GM21423 (cell line): ENCODE results near the gene IRF2.

Experiments
- ATAC-seq: cut with Tn5 transposase; IDR thresholded peaks from one replicate; pipeline ENCODE4 v1.9.1; 2021; ENCODE audit warnings: mild to moderate bottlenecking, moderate library complexity; ENCODE audit not compliant: unreplicated experiment

Gene IRF2

GRCh38 chr4:184410748-184411147, 63.6 kb downstream of the IRF2 start:
- no peak for ATAC-seq

GRCh38 chr4:184409911-184410692, 64.2 kb downstream of the IRF2 start:
- ATAC-seq, result peak; percentile 67

GRCh38 chr4:184409502-184409901, 64.8 kb downstream of the IRF2 start:
- ATAC-seq, result no peak

- no peak for ATAC-seq
Observed at GRCh38 chr4:184408684-184409081, 65.7 kb downstream of the IRF2 start.

- no peak for ATAC-seq
Observed at GRCh38 chr4:184408021-184408683, 66.2 kb downstream of the IRF2 start.

GRCh38 chr4:184406958-184407391, 67.4 kb downstream of the IRF2 start:
- ATAC-seq, result no peak

- no peak for ATAC-seq
Observed at GRCh38 chr4:184404047-184404446, 70.3 kb downstream of the IRF2 start.

- no peak for ATAC-seq
Observed at GRCh38 chr4:184403384-184403781, 71.0 kb downstream of the IRF2 start.

GRCh38 chr4:184402740-184403383, 71.5 kb downstream of the IRF2 start:
- no peak for ATAC-seq

GRCh38 chr4:184402239-184402638, 72.1 kb downstream of the IRF2 start:
- no peak for ATAC-seq

- no peak for ATAC-seq
Observed at GRCh38 chr4:184401397-184402171, 72.8 kb downstream of the IRF2 start.

GRCh38 chr4:184400891-184401290, 73.5 kb downstream of the IRF2 start:
- ATAC-seq, result no peak

- ATAC-seq, result no peak
Observed at GRCh38 chr4:184400375-184400870, 73.9 kb downstream of the IRF2 start.

GRCh38 chr4:184399512-184399908, 74.8 kb downstream of the IRF2 start:
- ATAC-seq, result no peak

GRCh38 chr4:184398741-184399511, 75.4 kb downstream of the IRF2 start:
- ATAC-seq, result no peak

- ATAC-seq, result no peak
Observed at GRCh38 chr4:184397516-184398163, 76.7 kb downstream of the IRF2 start.

- no peak for ATAC-seq
Observed at GRCh38 chr4:184396570-184397515, 77.5 kb downstream of the IRF2 start.

- ATAC-seq, result peak; percentile 89
Observed at GRCh38 chr4:184395971-184396391, 78.4 kb downstream of the IRF2 start.
